GM23338 (cell line): ENCODE data around the gene NRXN2. TPM values are rescaled to one million over a fixed set of nuclear protein-coding genes. Genes with fewer than 3 reads are reported as not detected.

Source experiments
- ATAC-seq: fragments of 200-7000 bp; cut with Tn5 transposase; 3 replicates; pipeline ENCODE4 v1.9.1; 2020
- DNase-seq: peaks from one replicate; pipeline ENCODE4 v3.0.0-alpha.2; 2015; ENCODE audit warnings: low spot score
- H2AFZ ChIP-seq: fragments of 200-600 bp; sonication (generic); 2 replicates; pipeline ENCODE4 v1.8.0; 2016; ENCODE audit warnings: antibody characterized with exemption, mild to moderate bottlenecking, moderate library complexity
- H3F3A ChIP-seq: fragments of 200-600 bp; sonication (generic); replicated peaks from 2 replicates; pipeline ENCODE4 v1.8.0; 2017; ENCODE audit warnings: antibody characterized with exemption, mixed run types, low read depth
- H3K27ac ChIP-seq: fragments of 200-600 bp; sonication (generic); 2 replicates; pipeline ENCODE4 v1.6.1; 2016; ENCODE audit warnings: low read depth
- H3K27me3 ChIP-seq: fragments of 200-600 bp; sonication (generic); 2 replicates; pipeline ENCODE4 v1.8.0; 2016; ENCODE audit warnings: mild to moderate bottlenecking, mixed run types, moderate library complexity; ENCODE audit not compliant: insufficient read depth
- H3K36me3 ChIP-seq: fragments of 200-600 bp; sonication (generic); 2 replicates; pipeline ENCODE4 v1.8.0; 2016; ENCODE audit warnings: mild to moderate bottlenecking; ENCODE audit not compliant: insufficient read depth
- H3K4me1 ChIP-seq: fragments of 200-600 bp; sonication (generic); 2 replicates; pipeline ENCODE4 v1.8.0; 2016; ENCODE audit warnings: mild to moderate bottlenecking, moderate library complexity; ENCODE audit not compliant: insufficient read depth
- H3K4me2 ChIP-seq: fragments of 200-600 bp; sonication (generic); 2 replicates; pipeline ENCODE4 v1.7.1; 2017; ENCODE audit warnings: mixed run types
- H3K4me3 ChIP-seq: fragments of 200-600 bp; sonication (generic); 2 replicates; pipeline ENCODE4 v1.6.1; 2016; ENCODE audit warnings: mixed run types
- H3K79me2 ChIP-seq: fragments of 200-600 bp; sonication (generic); replicated peaks from 2 replicates; pipeline ENCODE4 v1.8.0; 2017; ENCODE audit warnings: mild to moderate bottlenecking; ENCODE audit not compliant: insufficient read depth
- H3K9me2 ChIP-seq: fragments of 200-600 bp; sonication (generic); 2 replicates; pipeline ENCODE4 v1.8.0; 2017; ENCODE audit not compliant: insufficient read depth
- H4K20me1 ChIP-seq: fragments of 200-600 bp; sonication (generic); replicated peaks from 2 replicates; pipeline ENCODE4 v1.8.0; 2017; ENCODE audit warnings: mild to moderate bottlenecking; ENCODE audit not compliant: insufficient read depth
- H3K27ac Mint-ChIP-seq: 2 replicates; pipeline ENCODE4 v1.8.0; 2020; ENCODE audit warnings: inconsistent platforms, mild to moderate bottlenecking, moderate library complexity, mixed read lengths
- H3K27me3 Mint-ChIP-seq: 3 replicates; pipeline ENCODE4 v1.8.0; 2022; ENCODE audit warnings: low read depth, mild to moderate bottlenecking, moderate library complexity, mixed read lengths, inconsistent platforms; ENCODE audit not compliant: insufficient read depth, poor library complexity
- H3K36me3 Mint-ChIP-seq: 3 replicates; pipeline ENCODE4 v1.8.0; 2021; ENCODE audit warnings: low read depth, mild to moderate bottlenecking, inconsistent platforms, moderate library complexity, mixed read lengths
- H3K4me1 Mint-ChIP-seq: 3 replicates; pipeline ENCODE4 v1.8.0; 2020; ENCODE audit warnings: mild to moderate bottlenecking, inconsistent platforms, mixed read lengths
- H3K4me3 Mint-ChIP-seq: 3 replicates; pipeline ENCODE4 v1.8.0; 2021; ENCODE audit warnings: moderate library complexity, mild to moderate bottlenecking, inconsistent platforms, mixed read lengths
- H3K9me3 Mint-ChIP-seq: 3 replicates; pipeline ENCODE4 v1.8.0; 2020; ENCODE audit warnings: moderate library complexity, mild to moderate bottlenecking, inconsistent platforms, mixed read lengths
- CREB1 ChIP-seq: fragments of 250-450 bp; sonication (Bioruptor Pico); IDR thresholded peaks from 2 replicates; pipeline ENCODE4 v1.5.0; 2020; ENCODE audit warnings: low read depth, mild to moderate bottlenecking, moderate library complexity
- CTCF ChIP-seq, 2 experiments: fragments of 200-600 bp in 1 of 2; sonication (generic) in 1 of 2; conservative IDR thresholded peaks; 2 replicates each; pipeline versions ENCODE4 v1.5.1 to v1.6.1; 2016 to 2017; ENCODE audit warnings: antibody characterized with exemption in 2 of 2, low read depth in 2 of 2, mild to moderate bottlenecking in 2 of 2, moderate library complexity in 1 of 2
- ETS1 ChIP-seq: IDR thresholded peaks from 2 replicates; pipeline ENCODE4 v1.6.1; 2016; ENCODE audit warnings: antibody characterized with exemption
- EZH2 ChIP-seq: fragments of 200-600 bp; sonication (generic); IDR thresholded peaks from one replicate; pipeline ENCODE4 v1.8.0; 2017; ENCODE audit warnings: antibody characterized with exemption, mild to moderate bottlenecking, low read depth; ENCODE audit not compliant: unreplicated experiment
- EZH2phosphoT487 ChIP-seq: fragments of 200-600 bp; sonication (generic); IDR thresholded peaks from one replicate; pipeline ENCODE4 v1.8.1; 2018; ENCODE audit warnings: antibody characterized with exemption; ENCODE audit not compliant: unreplicated experiment
- JUNB ChIP-seq: IDR thresholded peaks from one replicate; pipeline ENCODE4 v1.6.1; 2016; ENCODE audit warnings: antibody characterized with exemption; ENCODE audit not compliant: unreplicated experiment
- NANOG ChIP-seq: IDR thresholded peaks from 2 replicates; pipeline ENCODE4 v1.6.1; 2016; ENCODE audit warnings: antibody characterized with exemption, borderline replicate concordance
- POLR2AphosphoS5 ChIP-seq: IDR thresholded peaks from 2 replicates; pipeline ENCODE4 v1.6.1; 2016; ENCODE audit warnings: antibody characterized with exemption, low read depth
- REST ChIP-seq: IDR thresholded peaks from one replicate; pipeline ENCODE4 v1.6.1; 2018; ENCODE audit warnings: antibody characterized with exemption; ENCODE audit not compliant: unreplicated experiment
- STAT1 ChIP-seq: IDR thresholded peaks from one replicate; pipeline ENCODE4 v1.6.1; 2016; ENCODE audit warnings: antibody characterized with exemption; ENCODE audit not compliant: unreplicated experiment
- ZNF114 ChIP-seq: fragments of 250-450 bp; sonication (Bioruptor Pico); IDR thresholded peaks from 2 replicates; pipeline ENCODE4 v1.5.0; 2020; ENCODE audit warnings: mild to moderate bottlenecking, moderate library complexity
- ZNF331 ChIP-seq: fragments of 250-450 bp; sonication (Bioruptor Pico); IDR thresholded peaks from 2 replicates; pipeline ENCODE4 v1.5.0; 2020; ENCODE audit warnings: low read depth, mild to moderate bottlenecking, moderate library complexity
- ZNF462 ChIP-seq: fragments of 250-450 bp; sonication (Bioruptor Pico); IDR thresholded peaks from 2 replicates; pipeline ENCODE4 v1.5.0; 2020; ENCODE audit warnings: mild to moderate bottlenecking, moderate library complexity
- polyA plus RNA-seq: library from polyadenylated mRNA; unstranded; fragments of >200 nt; fragmentation: Nextera tagmentation; extraction: Ambion mirVana; gene quantifications from 2 replicates; pipeline ENCODE4 v1.2.1, GENCODE V29; 2016
- total RNA-seq: library from RNA; depleted of rRNA; stranded (reverse); fragments of >200 nt; shearing (Covaris generic); gene quantifications from 2 replicates; pipeline ENCODE4 v1.2.3, GENCODE V29; 2014

Gene NRXN2
- total and polyA plus RNA-seq, 2 experiments from 2014 or later = 3.4 to 17.0 TPM

- no peaks in the 10 kb centered on the region for H3K9me2 ChIP-seq
- no peak overlapping the region for H2AFZ ChIP-seq
- H3K4me2 ChIP-seq = no peak overlapping the region
- H3K27me3 ChIP-seq = no peaks in the 10 kb centered on the region
- no peaks in the 10 kb centered on the region for H3K36me3 ChIP-seq
- no peak overlapping the region for H3K27ac ChIP-seq
- peaks cover 11% of the 10 kb centered on the region; the same call in 2 of the 3 replicates for H3K36me3 Mint-ChIP-seq
- no peaks in the 10 kb centered on the region for H4K20me1 ChIP-seq
- no peak for TF ChIP-seq EZH2
- TF ChIP-seq POLR2AphosphoS5 = no peak
- TF ChIP-seq ZNF462 (CRISPR knock-in tag) = no peak
- TF ChIP-seq STAT1 = no peak
- no peak for TF ChIP-seq NANOG
- TF ChIP-seq ETS1 = no peak
- TF ChIP-seq REST = no peak
- TF ChIP-seq ZNF331 (CRISPR knock-in tag) = no peak
- TF ChIP-seq JUNB = no peak
- TF ChIP-seq CREB1 = no peak
- TF ChIP-seq EZH2phosphoT487 = no peak
- TF ChIP-seq CTCF (conservative IDR thresholded peaks at IDR 0.05; ENCODE audit: low read depth in 2 of 2) = no peak
- no peak for TF ChIP-seq ZNF114 (CRISPR knock-in tag)
- no peak overlapping the region for H3K4me3 ChIP-seq
- peaks cover 27% of the 10 kb centered on the region for H3F3A ChIP-seq
- peaks cover 36% of the 10 kb centered on the region for H3K4me1 ChIP-seq
- H3K4me3 Mint-ChIP-seq = no peak overlapping the region; the same call in 2 of the 3 replicates
- peaks cover 32% of the 10 kb centered on the region for H3K27me3 Mint-ChIP-seq
- H3K79me2 ChIP-seq = no peaks in the 10 kb centered on the region
- H3K4me1 Mint-ChIP-seq = peaks cover 52% of the 10 kb centered on the region
- DNase-seq (no peak), ATAC-seq (no peak)
- no peak overlapping the region for H3K27ac Mint-ChIP-seq
- H3K9me3 Mint-ChIP-seq = no peaks in the 10 kb centered on the region; the same call in 1 of the 3 replicates
Observed at GRCh38 chr11:64757549-64758329, 34.7 kb upstream of the NRXN2 start.
